Esophagus muscularis mucosa (tissue), 4 donors: Measurements from ENCODE around the gene ITPRIPL2. TPM values are rescaled to one million over a fixed set of nuclear protein-coding genes. Genes with fewer than 3 reads are reported as not detected.

Experiments
- DNase-seq: peaks from one replicate; pipeline ENCODE4 v3.0.0-alpha.2; 2017; ENCODE audit errors: extremely low spot score
- H3K27ac ChIP-seq, 4 donors: fragments of 200-600 bp; sonication (generic); replicated peaks in 1 of 4; 1 replicate in 3 of 4; 2 replicates in 1 of 4; pipeline ENCODE4 v1.5.1; 2016 to 2019; ENCODE audit warnings: mild to moderate bottlenecking in 1 of 4
- H3K27me3 ChIP-seq, 4 donors: fragments of 200-600 bp; sonication (generic); one replicate each; pipeline versions ENCODE4 v1.5.1 to v1.6.0; 2016 to 2019
- H3K36me3 ChIP-seq, 4 donors: fragments of 200-600 bp; sonication (generic); one replicate each; pipeline ENCODE4 v1.5.1; 2016 to 2019
- H3K4me1 ChIP-seq, 4 donors: fragments of 200-600 bp; sonication (generic); one replicate each; pipeline ENCODE4 v1.5.1; 2016 to 2019
- H3K4me3 ChIP-seq, 4 donors: fragments of 200-600 bp; sonication (generic); 1 replicate in 2 of 4; 2 replicates in 2 of 4; pipeline ENCODE4 v1.5.1; 2016 to 2019; ENCODE audit warnings: mild to moderate bottlenecking in 4 of 4, moderate library complexity in 1 of 4
- H3K9me3 ChIP-seq, 4 donors: fragments of 200-600 bp; sonication (generic); 1 replicate in 3 of 4; 2 replicates in 1 of 4; pipeline ENCODE4 v1.5.1; 2016 to 2019
- EP300 ChIP-seq: sonication (generic); formaldehyde crosslinking; IDR thresholded peaks from one replicate; pipeline ENCODE4 v1.6.1; 2017; ENCODE audit warnings: antibody characterized with exemption
- POLR2A ChIP-seq: fragments of 450-650 bp; IDR thresholded peaks from one replicate; pipeline ENCODE4 v1.6.1; 2017; ENCODE audit warnings: antibody characterized with exemption, moderate library complexity, mild to moderate bottlenecking, low read depth
- POLR2AphosphoS5 ChIP-seq, 2 donors: sonication (generic); formaldehyde crosslinking; IDR thresholded peaks; one replicate each; pipeline ENCODE4 v1.6.1; 2017; ENCODE audit warnings: antibody characterized with exemption in 2 of 2
- WGBS: methylation state at CpG from one replicate; pipeline ENCODE4 v1.1.5; 2018; 5-methylcytosine and 5-hydroxymethylcytosine counted together
- intact Hi-C: fragments of 100-400 bp; cut with DNase I; formaldehyde crosslinking; loops from one replicate; pipeline ENCODE4 v1.15.1; 2023
- total RNA-seq, 4 donors: library from RNA; depleted of rRNA; stranded (reverse); fragments of >200 nt; gene quantifications; one replicate each; pipeline versions ENCODE4 v1.1.0 to v1.2.1, GENCODE V29; 2016
- TF ChIP-seq, protein P1 (sequence below), 3 experiments: fragments of 200-600 bp in 2 of 3; fragments of 450-650 bp in 1 of 3; sonication (generic) in 2 of 3; IDR thresholded peaks; one replicate each; pipeline ENCODE4 v1.5.1; 2017 to 2019; ENCODE audit warnings: antibody characterized with exemption in 3 of 3, mild to moderate bottlenecking in 2 of 3, moderate library complexity in 1 of 3

Gene ITPRIPL2
- total RNA-seq, 4 donors from 2014 or later: 56.1 to 111 (median 83.2) TPM

- intact Hi-C loops: no loop called here
- no peak overlapping the region for H3K4me3 ChIP-seq
- WGBS: 91% methylated on average over 6 of the region's 6 CpGs
- no peak overlapping the region for H3K27ac ChIP-seq
- DNase-seq: no peak
- peaks cover 5 to 12% (median 11%) of the 10 kb centered on the region in 4 donors for H3K4me1 ChIP-seq
- H3K36me3 ChIP-seq: no peaks in the 10 kb centered on the region
- no peaks in the 10 kb centered on the region for H3K27me3 ChIP-seq
- no peak for TF ChIP-seq POLR2AphosphoS5 (IDR thresholded peaks at IDR 0.05)
- TF ChIP-seq, protein P1, sequence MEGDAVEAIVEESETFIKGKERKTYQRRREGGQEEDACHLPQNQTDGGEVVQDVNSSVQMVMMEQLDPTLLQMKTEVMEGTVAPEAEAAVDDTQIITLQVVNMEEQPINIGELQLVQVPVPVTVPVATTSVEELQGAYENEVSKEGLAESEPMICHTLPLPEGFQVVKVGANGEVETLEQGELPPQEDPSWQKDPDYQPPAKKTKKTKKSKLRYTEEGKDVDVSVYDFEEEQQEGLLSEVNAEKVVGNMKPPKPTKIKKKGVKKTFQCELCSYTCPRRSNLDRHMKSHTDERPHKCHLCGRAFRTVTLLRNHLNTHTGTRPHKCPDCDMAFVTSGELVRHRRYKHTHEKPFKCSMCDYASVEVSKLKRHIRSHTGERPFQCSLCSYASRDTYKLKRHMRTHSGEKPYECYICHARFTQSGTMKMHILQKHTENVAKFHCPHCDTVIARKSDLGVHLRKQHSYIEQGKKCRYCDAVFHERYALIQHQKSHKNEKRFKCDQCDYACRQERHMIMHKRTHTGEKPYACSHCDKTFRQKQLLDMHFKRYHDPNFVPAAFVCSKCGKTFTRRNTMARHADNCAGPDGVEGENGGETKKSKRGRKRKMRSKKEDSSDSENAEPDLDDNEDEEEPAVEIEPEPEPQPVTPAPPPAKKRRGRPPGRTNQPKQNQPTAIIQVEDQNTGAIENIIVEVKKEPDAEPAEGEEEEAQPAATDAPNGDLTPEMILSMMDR (IDR thresholded peaks at IDR 0.05): no peak
- no peak for TF ChIP-seq EP300
- TF ChIP-seq POLR2A: no peak
- H3K9me3 ChIP-seq: no peaks in the 10 kb centered on the region
These were observed 22.8 kb upstream of the ITPRIPL2 start for GRCh38 chr16:19090916-19091315.

DNA sequence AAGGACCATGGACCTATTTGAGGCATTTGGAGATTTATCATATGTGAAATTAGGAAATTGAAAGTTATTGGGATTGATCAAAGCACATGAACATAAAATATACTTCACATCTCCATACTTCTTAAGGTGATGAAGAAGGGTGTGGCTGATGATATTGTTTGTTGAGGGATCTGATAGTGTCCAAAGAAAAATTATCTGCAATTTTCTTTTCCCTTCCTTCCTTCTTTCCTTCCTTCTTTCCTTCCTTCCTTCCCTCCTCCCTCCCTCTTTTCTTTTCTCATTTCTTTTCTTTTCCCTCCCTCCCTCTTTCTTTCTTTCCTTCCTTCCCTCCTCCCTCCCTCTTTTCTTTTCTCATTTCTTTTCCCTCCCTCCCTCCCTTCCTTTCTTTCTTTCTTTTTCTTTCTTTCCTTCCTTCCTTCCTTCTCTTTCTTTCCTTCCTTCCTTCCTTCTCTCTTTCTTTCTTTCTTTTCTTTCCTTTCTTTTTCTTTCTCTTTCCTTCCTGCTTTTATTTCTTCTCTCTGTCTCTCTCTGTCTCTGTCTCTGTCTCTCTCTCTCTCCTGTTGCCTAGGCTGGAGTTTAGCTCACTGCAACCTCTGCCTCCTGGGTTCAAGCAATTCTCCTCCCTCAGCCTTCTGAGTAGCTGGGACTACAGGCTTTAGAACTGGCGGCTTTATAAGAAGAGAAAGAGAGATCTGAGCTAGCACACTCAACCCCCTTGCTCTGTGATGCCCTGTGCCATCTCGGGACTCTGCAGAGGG, 20.9 kb upstream of the ITPRIPL2 start:
- Histone ChIP-seq H3K4me1 (no peaks in the 10 kb centered on the region), H3K27ac (no peak overlapping the region), H3K4me3 (no peak overlapping the region), H3K36me3 (no peaks in the 10 kb centered on the region), H3K27me3 (no peaks in the 10 kb centered on the region), H3K9me3 (no peaks in the 10 kb centered on the region)
- no peak for DNase-seq
- TF ChIP-seq POLR2AphosphoS5 (IDR thresholded peaks at IDR 0.05): no peak
- WGBS: 87% methylated on average over 2 of the region's 2 CpGs
- intact Hi-C loops: no loop called here

GRCh38 chr16:19093631-19094541, 19.9 kb upstream of the ITPRIPL2 start:
- no peaks in the 10 kb centered on the region for H3K27me3 ChIP-seq
- no peak for DNase-seq
- intact Hi-C loops: no loop called here
- H3K9me3 ChIP-seq: no peaks in the 10 kb centered on the region
- H3K27ac ChIP-seq: no peak overlapping the region
- no peak overlapping the region for H3K4me3 ChIP-seq
- no peaks in the 10 kb centered on the region for H3K4me1 ChIP-seq
- no peaks in the 10 kb centered on the region for H3K36me3 ChIP-seq
- TF ChIP-seq POLR2A (no peak), EP300 (no peak), POLR2AphosphoS5 (IDR thresholded peaks at IDR 0.05) (no peak)
- TF ChIP-seq, protein P1 (IDR thresholded peaks at IDR 0.05): no peak
- 75% methylated on average over 15 of the region's 15 CpGs for WGBS

- no peak overlapping the region for H3K4me3 ChIP-seq
- H3K9me3 ChIP-seq: no peaks in the 10 kb centered on the region
- no peak for DNase-seq
- intact Hi-C loops: no loop called here
- H3K4me1 ChIP-seq: no peaks in the 10 kb centered on the region
- H3K27ac ChIP-seq: no peak overlapping the region
- 77% methylated on average over 11 of the region's 11 CpGs for WGBS
- H3K36me3 ChIP-seq: no peaks in the 10 kb centered on the region
- H3K27me3 ChIP-seq: no peaks in the 10 kb centered on the region
- TF ChIP-seq EP300 (no peak), POLR2AphosphoS5 (IDR thresholded peaks at IDR 0.05) (no peak), POLR2A (no peak)
- TF ChIP-seq, protein P1 (IDR thresholded peaks at IDR 0.05): no peak
These were observed 19.0 kb upstream of the ITPRIPL2 start for GRCh38 chr16:19094542-19095365.
